Nephron progenitor cell (in vitro differentiated cells): ENCODE results near the gene ATP8B3.

Experiments used
- DNase-seq: peaks from one replicate; pipeline ENCODE4 v3.0.0; 2021
- H3K27ac Mint-ChIP-seq: 2 replicates; pipeline ENCODE4 v1.8.0; 2021; ENCODE audit warnings: mild to moderate bottlenecking, moderate library complexity, mixed read lengths
- H3K27me3 Mint-ChIP-seq: 2 replicates; pipeline ENCODE4 v1.8.0; 2021; ENCODE audit warnings: mild to moderate bottlenecking, low read depth, mixed read lengths; ENCODE audit not compliant: poor library complexity
- H3K36me3 Mint-ChIP-seq: 2 replicates; pipeline ENCODE4 v1.8.0; 2021; ENCODE audit warnings: low read depth, mixed read lengths
- H3K4me1 Mint-ChIP-seq: 2 replicates; pipeline ENCODE4 v1.8.0; 2021; ENCODE audit warnings: mixed read lengths
- H3K4me3 Mint-ChIP-seq: 2 replicates; pipeline ENCODE4 v1.8.0; 2021; ENCODE audit warnings: mild to moderate bottlenecking, moderate library complexity, mixed read lengths
- H3K9me3 Mint-ChIP-seq: 2 replicates; pipeline ENCODE4 v1.8.0; 2021; ENCODE audit warnings: mild to moderate bottlenecking, moderate library complexity, mixed read lengths
- CTCF ChIP-seq: fragments of 200-600 bp; sonication (generic); IDR thresholded peaks from 2 replicates; pipeline ENCODE4 v1.5.0; 2021; ENCODE audit warnings: antibody characterized with exemption

ATP8B3 gene

GRCh38 chr19:1812426-1813191 is 533 bp upstream of the ATP8B3 start:
- Mint-ChIP-seq H3K36me3 (no peaks in the 10 kb centered on the region), H3K4me3 (peak overlapping the region; percentile 87), H3K4me1 (peaks cover 11% of the 10 kb centered on the region), H3K27me3 (peaks cover 29% of the 10 kb centered on the region), H3K9me3 (no peaks in the 10 kb centered on the region), H3K27ac (peak overlapping the region; percentile 90)
- peak; percentile 50 for TF ChIP-seq CTCF
- peak; percentile 95 for DNase-seq

- H3K4me3 Mint-ChIP-seq = no peak overlapping the region
- H3K27me3 Mint-ChIP-seq = peaks cover 29% of the 10 kb centered on the region
- no peak overlapping the region for H3K27ac Mint-ChIP-seq
- H3K4me1 Mint-ChIP-seq = peaks cover 18% of the 10 kb centered on the region
- H3K9me3 Mint-ChIP-seq = no peaks in the 10 kb centered on the region
- no peak for TF ChIP-seq CTCF
- no peaks in the 10 kb centered on the region for H3K36me3 Mint-ChIP-seq
- DNase-seq = no peak
Measured at GRCh38 chr19:1811472-1811894, 593 bp downstream of the ATP8B3 start.

- H3K9me3 Mint-ChIP-seq = no peaks in the 10 kb centered on the region
- peaks cover 29% of the 10 kb centered on the region for H3K27me3 Mint-ChIP-seq
- no peak overlapping the region for H3K27ac Mint-ChIP-seq
- no peak for DNase-seq
- H3K4me3 Mint-ChIP-seq = no peak overlapping the region
- no peaks in the 10 kb centered on the region for H3K36me3 Mint-ChIP-seq
- TF ChIP-seq CTCF = no peak
- H3K4me1 Mint-ChIP-seq = peaks cover 23% of the 10 kb centered on the region
Measured at GRCh38 chr19:1810439-1811160, 1.5 kb downstream of the ATP8B3 start.

GRCh38 chr19:1809678-1810077 is 2.4 kb downstream of the ATP8B3 start:
- H3K9me3 Mint-ChIP-seq = no peaks in the 10 kb centered on the region
- H3K4me3 Mint-ChIP-seq = no peak overlapping the region
- peaks cover 23% of the 10 kb centered on the region for H3K4me1 Mint-ChIP-seq
- DNase-seq = no peak
- H3K27ac Mint-ChIP-seq = no peak overlapping the region
- no peaks in the 10 kb centered on the region for H3K36me3 Mint-ChIP-seq
- H3K27me3 Mint-ChIP-seq = peaks cover 29% of the 10 kb centered on the region
- no peak for TF ChIP-seq CTCF

GRCh38 chr19:1808395-1808731 is 3.7 kb downstream of the ATP8B3 start:
- Mint-ChIP-seq H3K27me3 (peaks cover 26% of the 10 kb centered on the region), H3K4me1 (peaks cover 23% of the 10 kb centered on the region), H3K36me3 (no peaks in the 10 kb centered on the region), H3K27ac (no peak overlapping the region), H3K4me3 (no peak overlapping the region), H3K9me3 (no peaks in the 10 kb centered on the region)
- no peak for DNase-seq
- TF ChIP-seq CTCF = no peak
